Inferior parietal cortex (tissue), 1 donor: ENCODE data around the gene PWWP2B.

Source experiments
- DNase-seq: peaks from one replicate; pipeline ENCODE4 v3.0.0-alpha.2; 2016; ENCODE audit errors: extremely low spot score

PWWP2B gene

GRCh38 chr10:132446195-132446581, 49.2 kb downstream of the PWWP2B start:
- DNase-seq: no peak

- DNase-seq: no peak
Measured at GRCh38 chr10:132446661-132447445, 49.9 kb downstream of the PWWP2B start.

GRCh38 chr10:132447446-132448247, 50.6 kb downstream of the PWWP2B start:
- DNase-seq: no peak

- no peak for DNase-seq
Measured at GRCh38 chr10:132448248-132448731, 51.3 kb downstream of the PWWP2B start.

- DNase-seq: no peak
Measured at GRCh38 chr10:132449051-132449810, 52.2 kb downstream of the PWWP2B start.

- DNase-seq: no peak
Measured at GRCh38 chr10:132449811-132450181, 52.8 kb downstream of the PWWP2B start.

- DNase-seq: no peak
Measured at GRCh38 chr10:132450466-132450824, 53.4 kb downstream of the PWWP2B start.

- no peak for DNase-seq
Measured at GRCh38 chr10:132450825-132451505, 54.0 kb downstream of the PWWP2B start.

- DNase-seq: no peak
Measured at GRCh38 chr10:132451506-132452215, 54.7 kb downstream of the PWWP2B start.

GRCh38 chr10:132452216-132452650, 55.2 kb downstream of the PWWP2B start:
- DNase-seq: no peak

- DNase-seq: peak; percentile 53
Measured at GRCh38 chr10:132452651-132453469, 55.9 kb downstream of the PWWP2B start.

GRCh38 chr10:132453470-132453861, 56.5 kb downstream of the PWWP2B start:
- no peak for DNase-seq

- DNase-seq: no peak
Measured at GRCh38 chr10:132454296-132455198, 57.5 kb downstream of the PWWP2B start.

GRCh38 chr10:132455441-132455971, 58.5 kb downstream of the PWWP2B start:
- no peak for DNase-seq

GRCh38 chr10:132455986-132456847, 59.2 kb downstream of the PWWP2B start:
- no peak for DNase-seq

- DNase-seq: no peak
Measured at GRCh38 chr10:132456881-132457280, 59.9 kb downstream of the PWWP2B start.

GRCh38 chr10:132457328-132458070, 60.5 kb downstream of the PWWP2B start:
- no peak for DNase-seq
